HepG2 (cell line): Measurements from ENCODE around the gene MIDN. TPM values are rescaled to one million over a fixed set of nuclear protein-coding genes. Genes with fewer than 3 reads are reported as not detected.
A peak's percentile ranks its signal among the peaks of the same experiment; 100 is the strongest.

ENCODE experiments used
- CREB3 ChIP-seq: sonication (generic); formaldehyde crosslinking; IDR thresholded peaks from 2 replicates; pipeline ENCODE4 v1.5.0; 2020; ENCODE audit warnings: missing genetic modification reagents
- GZF1 ChIP-seq: sonication (generic); formaldehyde crosslinking; IDR thresholded peaks from 2 replicates; pipeline ENCODE4 v1.5.1; 2020; ENCODE audit warnings: mild to moderate bottlenecking, missing genetic modification reagents
- JUN ChIP-seq: sonication (generic); formaldehyde crosslinking; IDR thresholded peaks from 2 replicates; pipeline ENCODE4 v1.4.0; 2020; ENCODE audit warnings: mild to moderate bottlenecking, missing genetic modification reagents
- NFE2 ChIP-seq: sonication (generic); formaldehyde crosslinking; IDR thresholded peaks from 2 replicates; pipeline ENCODE4 v1.4.0; 2020; ENCODE audit warnings: missing genetic modification reagents
- NKX3-1 ChIP-seq: sonication (generic); formaldehyde crosslinking; IDR thresholded peaks from 2 replicates; pipeline ENCODE4 v1.5.0; 2020; ENCODE audit warnings: missing genetic modification reagents
- NONO ChIP-seq, 2 experiments: fragments of 450-650 bp in 1 of 2; sonication (generic) in 1 of 2; formaldehyde crosslinking in 1 of 2; IDR thresholded peaks in 1 of 2; conservative IDR thresholded peaks in 1 of 2; 2 replicates each; pipeline versions ENCODE4 v1.6.1 to v1.8.0; 2017 to 2022; ENCODE audit warnings: mild to moderate bottlenecking in 1 of 2, missing genetic modification reagents in 1 of 2, moderate library complexity in 1 of 2
- RCOR2 ChIP-seq: IDR thresholded peaks from 2 replicates; pipeline ENCODE4 v1.6.1; 2016; ENCODE audit warnings: missing biosample characterization, missing genetic modification reagents
- RELA ChIP-seq: sonication (generic); formaldehyde crosslinking; IDR thresholded peaks from 2 replicates; pipeline ENCODE4 v1.4.0; 2020; ENCODE audit warnings: missing genetic modification reagents
- REST ChIP-seq, 2 experiments: IDR thresholded peaks; 2 replicates each; pipeline ENCODE4 v1.6.1; 2011 to 2012; ENCODE audit warnings: low read length in 2 of 2, borderline replicate concordance in 1 of 2, low read depth in 1 of 2, mild to moderate bottlenecking in 1 of 2, moderate library complexity in 1 of 2
- SIX1 ChIP-seq: sonication (generic); formaldehyde crosslinking; IDR thresholded peaks from 2 replicates; pipeline ENCODE4 v1.4.0; 2020; ENCODE audit warnings: missing genetic modification reagents, borderline replicate concordance
- SNAI1 ChIP-seq: sonication (generic); formaldehyde crosslinking; IDR thresholded peaks from 2 replicates; pipeline ENCODE4 v1.5.0; 2020; ENCODE audit warnings: mild to moderate bottlenecking, missing genetic modification reagents, borderline replicate concordance
- ZFP36L2 ChIP-seq: sonication (generic); formaldehyde crosslinking; IDR thresholded peaks from 2 replicates; pipeline ENCODE4 v1.4.0; 2020; ENCODE audit warnings: missing genetic modification reagents
- ZNF17 ChIP-seq: sonication (generic); formaldehyde crosslinking; IDR thresholded peaks from 2 replicates; pipeline ENCODE4 v1.5.0; 2020; ENCODE audit warnings: mild to moderate bottlenecking, missing genetic modification reagents
- ZNF20 ChIP-seq: sonication (generic); formaldehyde crosslinking; IDR thresholded peaks from 2 replicates; pipeline ENCODE4 v1.4.0; 2020; ENCODE audit warnings: mild to moderate bottlenecking, moderate library complexity, missing genetic modification reagents
- ZNF24 ChIP-seq: fragments of 450-650 bp; IDR thresholded peaks from 2 replicates; pipeline ENCODE4 v1.6.1; 2017; ENCODE audit warnings: antibody characterized with exemption, mild to moderate bottlenecking
- ZNF253 ChIP-seq: sonication (generic); formaldehyde crosslinking; IDR thresholded peaks from 2 replicates; pipeline ENCODE4 v1.8.0; 2022; ENCODE audit warnings: mild to moderate bottlenecking, missing genetic modification reagents, borderline replicate concordance
- ZNF30 ChIP-seq: sonication (generic); formaldehyde crosslinking; IDR thresholded peaks from 2 replicates; pipeline ENCODE4 v1.5.0; 2020; ENCODE audit warnings: mild to moderate bottlenecking, missing genetic modification reagents
- ZNF329 ChIP-seq: sonication (generic); formaldehyde crosslinking; IDR thresholded peaks from 2 replicates; pipeline ENCODE4 v1.9.0; 2021; ENCODE audit warnings: low read depth, mild to moderate bottlenecking, missing genetic modification reagents
- ZNF331 ChIP-seq: sonication (generic); formaldehyde crosslinking; IDR thresholded peaks from 2 replicates; pipeline ENCODE4 v1.4.0; 2020; ENCODE audit warnings: missing genetic modification reagents
- ZNF7 ChIP-seq: IDR thresholded peaks from 2 replicates; pipeline ENCODE4 v1.6.1; 2016; ENCODE audit warnings: missing biosample characterization, missing genetic modification reagents
- polyA plus RNA-seq, 8 experiments: library from polyadenylated mRNA; depleted of rRNA in 3 of 8; stranded (reverse) in 7 of 8; unstranded in 1 of 8; fragments of >200 nt; fragmentation: Illumina TruSeq in 4 of 8; extraction: Trizol in 4 of 8; gene quantifications; 2 replicates each; pipeline versions ENCODE4 v1.2.1 to v1.2.3, GENCODE V29; 2011 to 2016; ENCODE audit warnings: low read depth in 4 of 8, missing spikeins in 1 of 8, mixed read lengths in 1 of 8; ENCODE audit not compliant: insufficient read depth in 1 of 8
- total RNA-seq, 5 experiments: library from RNA; depleted of rRNA; stranded (reverse); fragments of >200 nt; fragmentation: Illumina TruSeq; extraction: Trizol; gene quantifications; 2 replicates each; pipeline ENCODE4 v1.2.3, GENCODE V29; 2016; ENCODE audit warnings: low read depth in 1 of 5
- TF ChIP-seq, protein P1 (sequence below): sonication (generic); formaldehyde crosslinking; conservative IDR thresholded peaks from 2 replicates; pipeline ENCODE4 v1.8.0; 2022; ENCODE audit warnings: mild to moderate bottlenecking, moderate library complexity, missing genetic modification reagents
- TF ChIP-seq, protein P2 (sequence below): IDR thresholded peaks from 2 replicates; pipeline ENCODE4 v1.6.1; 2016; ENCODE audit warnings: missing genetic modification reagents, missing compliant biosample characterization

MIDN gene
- total and polyA plus RNA-seq, 2 of the 13 experiments (the other 11 are each of a cell fraction or from before 2014, with no cell fraction given): 8.4 to 18.0 TPM

DNA sequence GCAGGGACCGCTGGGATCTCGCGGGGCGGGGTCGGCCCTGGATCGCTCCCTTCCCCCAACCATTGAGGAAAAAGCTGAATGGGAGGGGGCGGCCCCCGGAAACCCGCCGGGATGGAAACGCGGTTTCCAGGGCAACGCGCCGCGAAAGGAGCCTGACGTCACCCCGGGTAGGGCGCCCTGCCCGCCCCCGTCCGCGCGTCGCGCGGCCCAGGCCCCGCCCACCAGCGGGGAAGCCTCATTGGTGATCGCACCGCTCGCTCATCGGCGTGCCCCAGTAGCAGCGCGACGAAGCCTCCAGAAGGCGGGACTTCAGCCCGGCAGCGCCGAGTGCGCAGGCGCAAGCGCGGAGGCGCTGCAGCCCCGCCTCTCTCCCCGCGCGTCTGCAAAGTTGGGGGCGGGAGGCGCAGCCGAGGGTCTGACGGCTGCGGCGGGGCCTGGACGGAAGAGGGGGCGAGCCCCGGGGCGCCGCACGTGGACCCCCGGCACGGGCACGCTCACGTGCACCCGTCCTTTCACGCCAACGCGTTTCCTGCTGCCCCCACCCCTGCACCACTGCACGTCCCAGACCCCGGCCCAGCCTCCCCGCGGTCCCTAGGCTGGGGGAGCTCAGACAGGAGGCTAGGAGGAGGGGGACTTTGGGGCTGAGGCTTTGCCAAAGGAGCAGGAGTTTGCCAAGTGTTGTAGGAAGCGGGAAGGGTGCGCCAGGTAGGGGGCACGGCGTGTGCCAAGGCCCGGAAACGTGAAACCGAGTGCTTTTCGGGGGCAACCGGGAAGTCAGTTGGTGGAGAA lies 12.6 kb downstream of the MIDN start (continued):
- TF ChIP-seq, protein P1, sequence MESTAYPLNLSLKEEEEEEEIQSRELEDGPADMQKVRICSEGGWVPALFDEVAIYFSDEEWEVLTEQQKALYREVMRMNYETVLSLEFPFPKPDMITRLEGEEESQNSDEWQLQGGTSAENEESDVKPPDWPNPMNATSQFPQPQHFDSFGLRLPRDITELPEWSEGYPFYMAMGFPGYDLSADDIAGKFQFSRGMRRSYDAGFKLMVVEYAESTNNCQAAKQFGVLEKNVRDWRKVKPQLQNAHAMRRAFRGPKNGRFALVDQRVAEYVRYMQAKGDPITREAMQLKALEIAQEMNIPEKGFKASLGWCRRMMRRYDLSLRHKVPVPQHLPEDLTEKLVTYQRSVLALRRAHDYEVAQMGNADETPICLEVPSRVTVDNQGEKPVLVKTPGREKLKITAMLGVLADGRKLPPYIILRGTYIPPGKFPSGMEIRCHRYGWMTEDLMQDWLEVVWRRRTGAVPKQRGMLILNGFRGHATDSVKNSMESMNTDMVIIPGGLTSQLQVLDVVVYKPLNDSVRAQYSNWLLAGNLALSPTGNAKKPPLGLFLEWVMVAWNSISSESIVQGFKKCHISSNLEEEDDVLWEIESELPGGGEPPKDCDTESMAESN (CRISPR knock-in tag): 0 out of 2 replicates have a peak, but pooled peaks have one; percentile 25
- TF ChIP-seq ZNF253 (CRISPR knock-in tag) (no peak; the same call in 1 of the 2 replicates), ZNF329 (no peak), JUN (CRISPR knock-in tag) (peak; percentile 55; the same call in 1 of the 2 replicates), NONO (IDR thresholded peaks at IDR 0.05) (no peak), NONO (CRISPR knock-in tag; conservative IDR thresholded peaks at IDR 0.05) (0 out of 2 replicates have a peak, but pooled peaks have one; percentile 49), GZF1 (CRISPR knock-in tag) (no peak), ZNF7 (CRISPR knock-in tag) (no peak), RELA (no peak), ZNF17 (CRISPR knock-in tag) (no peak), RCOR2 (CRISPR knock-in tag) (no peak), REST (IDR thresholded peaks at IDR 0.05; ENCODE audit: borderline replicate concordance in 1 of 2, low read depth in 1 of 2, low read length in 2 of 2) (no peak; a peak in 1 of 4 replicates), CREB3 (CRISPR knock-in tag) (no peak), ZNF331 (CRISPR knock-in tag) (no peak), NFE2 (CRISPR knock-in tag) (no peak), SIX1 (CRISPR knock-in tag) (no peak), NKX3-1 (CRISPR knock-in tag) (no peak), ZNF20 (CRISPR knock-in tag) (no peak), ZNF24 (no peak), ZFP36L2 (CRISPR knock-in tag) (no peak), SNAI1 (CRISPR knock-in tag) (no peak), ZNF30 (CRISPR knock-in tag) (no peak)
- TF ChIP-seq, protein P2, sequence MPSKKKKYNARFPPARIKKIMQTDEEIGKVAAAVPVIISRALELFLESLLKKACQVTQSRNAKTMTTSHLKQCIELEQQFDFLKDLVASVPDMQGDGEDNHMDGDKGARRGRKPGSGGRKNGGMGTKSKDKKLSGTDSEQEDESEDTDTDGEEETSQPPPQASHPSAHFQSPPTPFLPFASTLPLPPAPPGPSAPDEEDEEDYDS: peak; percentile 67
